HepG2 (cell line): Measurements from ENCODE around the gene NVL.

Experiments used
- FOXM1 ChIP-seq: sonication (generic); formaldehyde crosslinking; IDR thresholded peaks from 2 replicates; pipeline ENCODE4 v1.5.0; 2020; ENCODE audit warnings: missing genetic modification reagents
- HIVEP1 ChIP-seq: sonication (generic); formaldehyde crosslinking; IDR thresholded peaks from 2 replicates; pipeline ENCODE4 v1.4.0; 2020; ENCODE audit warnings: mild to moderate bottlenecking, missing genetic modification reagents
- NAIF1 ChIP-seq: sonication (generic); formaldehyde crosslinking; IDR thresholded peaks from 2 replicates; pipeline ENCODE4 v1.5.0; 2020; ENCODE audit warnings: mild to moderate bottlenecking, missing genetic modification reagents, borderline replicate concordance
- NR3C1 ChIP-seq: sonication (generic); formaldehyde crosslinking; IDR thresholded peaks from 2 replicates; pipeline ENCODE4 v1.4.0; 2020; ENCODE audit warnings: missing genetic modification reagents
- PAF1 ChIP-seq: IDR thresholded peaks from 2 replicates; pipeline ENCODE4 v1.6.1; 2016; ENCODE audit warnings: missing genetic modification reagents, missing compliant biosample characterization
- POLR2AphosphoS5 ChIP-seq: IDR thresholded peaks from 2 replicates; pipeline ENCODE4 v1.6.1; 2012; ENCODE audit warnings: low read depth, low read length
- SIN3A ChIP-seq: IDR thresholded peaks from 2 replicates; pipeline ENCODE4 v1.6.1; 2011; ENCODE audit warnings: low read depth, mild to moderate bottlenecking, control low read depth, low read length, borderline replicate concordance
- TCF7L2 ChIP-seq: IDR thresholded peaks from 2 replicates; pipeline ENCODE4 v1.6.1; 2011; ENCODE audit warnings: mild to moderate bottlenecking, low read depth, low read length, moderate library complexity
- ZNF264 ChIP-seq: sonication (generic); formaldehyde crosslinking; IDR thresholded peaks from 2 replicates; pipeline ENCODE4 v1.4.0; 2020; ENCODE audit warnings: missing genetic modification reagents
- TF ChIP-seq, protein P1 (sequence below): IDR thresholded peaks from 2 replicates; pipeline ENCODE4 v1.6.1; 2016; ENCODE audit warnings: missing compliant biosample characterization, missing genetic modification reagents, borderline replicate concordance
- TF ChIP-seq, protein P2 (sequence below): sonication (generic); formaldehyde crosslinking; IDR thresholded peaks from 2 replicates; pipeline ENCODE4 v1.4.0; 2020; ENCODE audit warnings: missing genetic modification reagents
- TF ChIP-seq, protein P3 (sequence below): sonication (generic); formaldehyde crosslinking; IDR thresholded peaks from 2 replicates; pipeline ENCODE4 v1.4.0; 2020; ENCODE audit warnings: missing genetic modification reagents
- TF ChIP-seq, protein P4 (sequence below): sonication (generic); formaldehyde crosslinking; IDR thresholded peaks from 2 replicates; pipeline ENCODE4 v1.5.0; 2020; ENCODE audit warnings: mild to moderate bottlenecking, missing genetic modification reagents, moderate library complexity

DNA sequence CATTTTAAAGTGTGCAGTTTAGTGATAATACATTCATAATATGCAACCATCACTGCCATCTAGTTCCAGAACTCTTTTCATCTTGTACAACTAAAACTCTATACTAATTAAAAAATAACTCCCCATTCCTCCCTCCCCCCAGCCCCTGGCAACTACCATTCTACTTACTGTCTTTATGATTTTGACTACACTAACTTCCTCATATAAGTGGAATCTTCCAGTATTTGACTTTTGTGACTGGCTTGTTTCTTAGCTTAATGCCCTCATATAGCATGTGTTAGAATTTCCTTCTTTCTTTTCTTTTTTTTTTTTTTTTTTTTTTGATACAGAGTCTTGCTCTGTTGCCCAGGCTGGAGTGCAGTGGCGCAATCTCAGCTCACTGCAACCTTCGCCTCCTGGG, 1.4 kb upstream of the NVL start:
- TF ChIP-seq TCF7L2 (no peak), POLR2AphosphoS5 (no peak), HIVEP1 (CRISPR knock-in tag) (no peak), SIN3A (no peak), NAIF1 (no peak), FOXM1 (CRISPR knock-in tag) (no peak), PAF1 (no peak), ZNF264 (CRISPR knock-in tag) (no peak), NR3C1 (CRISPR knock-in tag) (no peak)
- TF ChIP-seq, protein P1, sequence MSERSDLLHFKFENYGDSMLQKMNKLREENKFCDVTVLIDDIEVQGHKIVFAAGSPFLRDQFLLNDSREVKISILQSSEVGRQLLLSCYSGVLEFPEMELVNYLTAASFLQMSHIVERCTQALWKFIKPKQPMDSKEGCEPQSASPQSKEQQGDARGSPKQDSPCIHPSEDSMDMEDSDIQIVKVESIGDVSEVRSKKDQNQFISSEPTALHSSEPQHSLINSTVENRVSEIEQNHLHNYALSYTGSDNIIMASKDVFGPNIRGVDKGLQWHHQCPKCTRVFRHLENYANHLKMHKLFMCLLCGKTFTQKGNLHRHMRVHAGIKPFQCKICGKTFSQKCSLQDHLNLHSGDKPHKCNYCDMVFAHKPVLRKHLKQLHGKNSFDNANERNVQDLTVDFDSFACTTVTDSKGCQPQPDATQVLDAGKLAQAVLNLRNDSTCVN (CRISPR knock-in tag) = no peak
- TF ChIP-seq, protein P2, sequence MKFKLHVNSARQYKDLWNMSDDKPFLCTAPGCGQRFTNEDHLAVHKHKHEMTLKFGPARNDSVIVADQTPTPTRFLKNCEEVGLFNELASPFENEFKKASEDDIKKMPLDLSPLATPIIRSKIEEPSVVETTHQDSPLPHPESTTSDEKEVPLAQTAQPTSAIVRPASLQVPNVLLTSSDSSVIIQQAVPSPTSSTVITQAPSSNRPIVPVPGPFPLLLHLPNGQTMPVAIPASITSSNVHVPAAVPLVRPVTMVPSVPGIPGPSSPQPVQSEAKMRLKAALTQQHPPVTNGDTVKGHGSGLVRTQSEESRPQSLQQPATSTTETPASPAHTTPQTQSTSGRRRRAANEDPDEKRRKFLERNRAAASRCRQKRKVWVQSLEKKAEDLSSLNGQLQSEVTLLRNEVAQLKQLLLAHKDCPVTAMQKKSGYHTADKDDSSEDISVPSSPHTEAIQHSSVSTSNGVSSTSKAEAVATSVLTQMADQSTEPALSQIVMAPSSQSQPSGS = no peak
- TF ChIP-seq, protein P3, sequence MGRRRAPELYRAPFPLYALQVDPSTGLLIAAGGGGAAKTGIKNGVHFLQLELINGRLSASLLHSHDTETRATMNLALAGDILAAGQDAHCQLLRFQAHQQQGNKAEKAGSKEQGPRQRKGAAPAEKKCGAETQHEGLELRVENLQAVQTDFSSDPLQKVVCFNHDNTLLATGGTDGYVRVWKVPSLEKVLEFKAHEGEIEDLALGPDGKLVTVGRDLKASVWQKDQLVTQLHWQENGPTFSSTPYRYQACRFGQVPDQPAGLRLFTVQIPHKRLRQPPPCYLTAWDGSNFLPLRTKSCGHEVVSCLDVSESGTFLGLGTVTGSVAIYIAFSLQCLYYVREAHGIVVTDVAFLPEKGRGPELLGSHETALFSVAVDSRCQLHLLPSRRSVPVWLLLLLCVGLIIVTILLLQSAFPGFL (CRISPR knock-in tag) = no peak
- TF ChIP-seq, protein P4, sequence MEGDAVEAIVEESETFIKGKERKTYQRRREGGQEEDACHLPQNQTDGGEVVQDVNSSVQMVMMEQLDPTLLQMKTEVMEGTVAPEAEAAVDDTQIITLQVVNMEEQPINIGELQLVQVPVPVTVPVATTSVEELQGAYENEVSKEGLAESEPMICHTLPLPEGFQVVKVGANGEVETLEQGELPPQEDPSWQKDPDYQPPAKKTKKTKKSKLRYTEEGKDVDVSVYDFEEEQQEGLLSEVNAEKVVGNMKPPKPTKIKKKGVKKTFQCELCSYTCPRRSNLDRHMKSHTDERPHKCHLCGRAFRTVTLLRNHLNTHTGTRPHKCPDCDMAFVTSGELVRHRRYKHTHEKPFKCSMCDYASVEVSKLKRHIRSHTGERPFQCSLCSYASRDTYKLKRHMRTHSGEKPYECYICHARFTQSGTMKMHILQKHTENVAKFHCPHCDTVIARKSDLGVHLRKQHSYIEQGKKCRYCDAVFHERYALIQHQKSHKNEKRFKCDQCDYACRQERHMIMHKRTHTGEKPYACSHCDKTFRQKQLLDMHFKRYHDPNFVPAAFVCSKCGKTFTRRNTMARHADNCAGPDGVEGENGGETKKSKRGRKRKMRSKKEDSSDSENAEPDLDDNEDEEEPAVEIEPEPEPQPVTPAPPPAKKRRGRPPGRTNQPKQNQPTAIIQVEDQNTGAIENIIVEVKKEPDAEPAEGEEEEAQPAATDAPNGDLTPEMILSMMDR (CRISPR knock-in tag) = no peak
